SK-N-DZ (cell line): ENCODE data around the gene TIAM1.
A peak's percentile ranks its signal among the peaks of the same experiment; 100 is the strongest.
"Not testable (repeated sequence)": the region's sequence is repeated elsewhere in the genome, so short reads cannot be mapped to it uniquely, and the experiment has no call there.

Source experiments
- DNase-seq: peaks from one replicate; pipeline ENCODE4 v3.0.0-alpha.2; 2015; ENCODE audit warnings: low spot score

Gene TIAM1

GRCh38 chr21:31253684-31254083 is 90.4 kb downstream of the TIAM1 start:
- no peak for DNase-seq

GRCh38 chr21:31252611-31253010 is 91.5 kb downstream of the TIAM1 start:
- peak; percentile 25 for DNase-seq

- no peak for DNase-seq
These were observed 92.0 kb downstream of the TIAM1 start for GRCh38 chr21:31252091-31252490.

GRCh38 chr21:31251686-31252085 is 92.4 kb downstream of the TIAM1 start:
- DNase-seq = no peak

GRCh38 chr21:31248598-31248997 is 95.5 kb downstream of the TIAM1 start:
- DNase-seq = no peak

- no peak for DNase-seq
These were observed 100.5 kb downstream of the TIAM1 start for GRCh38 chr21:31243611-31244010.

- no peak for DNase-seq
These were observed 107.5 kb downstream of the TIAM1 start for GRCh38 chr21:31236528-31236927.

- DNase-seq = no peak
These were observed 108.2 kb downstream of the TIAM1 start for GRCh38 chr21:31235671-31236450.

GRCh38 chr21:31234936-31235335 is 109.1 kb downstream of the TIAM1 start:
- no peak for DNase-seq

GRCh38 chr21:31233711-31234110 is 110.3 kb downstream of the TIAM1 start:
- DNase-seq = no peak

- DNase-seq = no peak
These were observed 111.7 kb downstream of the TIAM1 start for GRCh38 chr21:31232344-31232743.

GRCh38 chr21:31230937-31231336 is 113.1 kb downstream of the TIAM1 start:
- no peak for DNase-seq

GRCh38 chr21:31228723-31229122 is 115.3 kb downstream of the TIAM1 start:
- DNase-seq = not testable (repeated sequence)

- DNase-seq = no peak
These were observed 118.3 kb downstream of the TIAM1 start for GRCh38 chr21:31225713-31226112.

- no peak for DNase-seq
These were observed 121.9 kb downstream of the TIAM1 start for GRCh38 chr21:31222142-31222541.

- no peak for DNase-seq
These were observed 123.0 kb downstream of the TIAM1 start for GRCh38 chr21:31221043-31221442.

GRCh38 chr21:31220575-31220974 is 123.5 kb downstream of the TIAM1 start:
- DNase-seq = peak; percentile 3

GRCh38 chr21:31218830-31219608 is 125.0 kb downstream of the TIAM1 start:
- DNase-seq = no peak

GRCh38 chr21:31216206-31216605 is 127.9 kb downstream of the TIAM1 start:
- no peak for DNase-seq

- DNase-seq = no peak
These were observed 130.3 kb downstream of the TIAM1 start for GRCh38 chr21:31213787-31214186.

- no peak for DNase-seq
These were observed 132.2 kb downstream of the TIAM1 start for GRCh38 chr21:31211836-31212235.

- DNase-seq = no peak
These were observed 138.6 kb downstream of the TIAM1 start for GRCh38 chr21:31205412-31205811.

GRCh38 chr21:31204801-31205200 is 139.3 kb downstream of the TIAM1 start:
- peak; percentile 81 for DNase-seq
